Dedifferentiated amniotic fluid mesenchymal stem cell (primary cell): ENCODE results near the gene CNIH2.
"Not testable (repeated sequence)": the region's sequence is repeated elsewhere in the genome, so short reads cannot be mapped to it uniquely, and the experiment has no call there.

Experiments used
- DNase-seq: peaks from one replicate; pipeline ENCODE4 v3.0.0-alpha.2; 2016; ENCODE audit errors: extremely low spot score

CNIH2 gene

DNA sequence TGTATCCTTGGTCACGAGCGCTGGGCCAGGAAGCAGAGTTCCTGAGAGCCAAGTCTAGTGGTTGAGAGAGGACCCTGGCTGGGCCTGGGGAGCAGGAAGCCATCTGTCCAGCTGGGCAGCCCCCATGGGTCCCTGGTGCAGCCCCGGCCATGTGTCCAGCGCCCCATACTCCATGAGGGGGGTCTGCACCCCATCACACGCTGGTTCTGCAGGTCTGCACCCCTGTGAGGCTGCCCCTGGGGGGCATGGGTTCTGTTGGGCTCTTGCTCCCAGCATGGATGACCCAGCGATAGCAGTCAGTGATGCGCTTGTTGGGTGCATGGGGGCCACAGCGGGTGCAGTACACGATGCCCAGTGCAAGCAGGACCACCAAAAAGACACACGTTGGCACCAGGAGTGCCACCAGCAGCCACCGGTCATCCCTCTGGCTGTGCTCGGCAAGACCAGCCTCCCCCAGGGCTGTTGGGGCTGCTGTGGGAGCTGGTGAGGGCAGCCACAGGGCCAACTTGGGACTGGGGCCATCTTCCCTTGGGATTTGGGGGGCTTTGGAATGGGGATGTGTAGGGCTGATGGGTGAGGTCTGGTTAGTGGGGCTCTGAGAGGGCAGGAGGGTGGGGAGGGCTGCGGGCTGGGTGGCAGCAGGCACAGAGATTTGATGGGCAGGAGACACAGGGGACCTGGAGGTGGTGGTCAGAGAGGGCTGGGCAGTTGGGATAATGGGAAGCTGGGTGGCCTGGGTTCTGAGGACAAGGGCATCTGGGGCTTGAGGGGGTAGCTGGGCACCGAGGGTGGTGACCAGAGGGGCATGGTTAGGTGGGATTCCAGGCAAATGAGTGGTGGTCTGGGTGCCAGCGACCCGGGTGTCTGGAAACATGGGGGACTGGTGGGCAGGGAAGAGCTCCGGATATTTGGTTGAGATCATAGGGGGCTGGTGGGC lies 36.9 kb downstream of the CNIH2 start:
- no peak for DNase-seq

DNA sequence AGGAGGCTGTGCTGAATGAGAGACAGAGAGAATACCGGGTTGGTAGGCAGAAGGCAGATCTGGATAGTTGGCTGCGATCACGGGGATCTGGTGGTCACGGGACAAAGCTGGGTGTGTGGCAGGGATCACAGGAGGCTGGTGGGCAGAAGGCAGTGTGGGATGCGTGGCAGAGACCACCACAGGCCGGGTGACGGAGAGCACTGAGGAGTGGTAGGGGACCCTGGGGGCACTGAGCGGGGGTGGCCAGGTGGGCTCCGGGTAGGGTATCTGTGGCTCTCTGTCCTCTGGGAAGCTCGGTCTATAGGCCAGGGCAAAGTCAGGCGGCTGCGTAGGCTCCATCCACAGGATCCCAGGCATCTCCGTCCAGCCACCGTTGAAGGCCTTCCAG lies 37.5 kb downstream of the CNIH2 start:
- DNase-seq: no peak

DNA sequence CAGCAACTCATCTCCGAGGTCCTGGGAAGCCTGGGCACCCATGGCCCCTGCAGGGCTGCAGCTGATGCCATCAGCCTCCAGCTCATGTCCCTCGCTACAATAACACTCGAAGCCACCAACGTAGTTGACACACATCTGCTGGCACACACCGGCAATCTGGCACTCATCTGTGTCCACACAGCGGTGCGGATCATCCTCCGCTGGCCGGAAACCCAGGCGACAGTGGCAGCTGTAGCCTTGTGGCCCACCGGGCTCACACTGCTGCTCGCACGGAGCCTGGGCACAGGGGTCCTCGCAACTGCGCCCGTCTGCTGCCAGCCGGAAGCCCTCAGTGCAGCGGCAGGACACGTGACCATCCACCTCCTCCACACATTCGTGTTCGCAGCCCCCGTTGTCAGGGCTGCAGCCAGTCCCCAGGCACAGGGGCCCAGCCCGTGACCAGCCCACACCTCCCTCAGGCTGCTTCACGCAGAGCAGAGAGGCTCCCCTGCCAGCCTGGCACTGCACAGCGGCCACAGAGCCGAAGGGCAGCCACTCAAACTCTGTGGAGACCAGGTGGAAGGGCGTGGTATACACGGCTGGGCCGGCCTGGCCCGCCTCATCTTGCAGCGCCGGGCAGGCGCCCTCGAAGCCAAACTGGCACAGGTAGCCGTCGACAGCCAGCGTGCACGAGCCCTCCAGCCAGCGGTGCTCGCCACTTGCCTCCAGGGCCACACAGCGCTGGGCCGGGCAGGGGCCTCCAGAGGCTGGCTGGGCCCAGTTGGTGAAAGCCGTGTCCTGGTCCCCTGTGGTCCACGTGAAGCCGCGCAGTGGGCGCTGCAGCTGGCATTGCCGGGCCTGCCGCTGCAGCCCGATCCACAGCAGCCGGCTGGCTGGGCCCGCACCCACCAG lies 38.2 kb downstream of the CNIH2 start:
- no peak for DNase-seq

DNA sequence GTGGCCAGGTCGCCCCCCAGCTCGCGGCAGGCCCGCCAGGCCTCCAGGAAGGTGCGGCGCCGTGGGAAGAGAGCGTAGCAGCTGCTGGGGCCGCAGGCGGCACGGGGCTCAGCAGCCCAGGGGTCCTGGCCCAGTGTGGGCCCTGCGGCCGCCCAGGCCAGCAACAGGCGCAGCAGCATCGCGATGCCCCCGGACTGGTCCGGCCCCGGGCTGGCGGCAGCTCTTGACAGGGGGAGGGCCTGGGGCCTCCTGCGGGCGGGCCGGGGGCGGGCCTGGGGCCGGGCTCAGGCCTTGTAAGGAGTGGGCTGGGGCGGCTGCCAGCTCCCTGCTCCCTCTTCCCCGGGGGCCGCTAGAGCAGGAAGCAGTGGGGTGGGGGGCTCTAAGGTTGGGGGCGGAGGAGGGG lies 38.9 kb downstream of the CNIH2 start, which contains the start of gene CD248:
Gene CD248 (minus strand): TSS at position 196 of the 403 bp plus-strand sequence. CDS start 17 bp downstream, at position 179.
- DNase-seq: peak; percentile 37

DNA sequence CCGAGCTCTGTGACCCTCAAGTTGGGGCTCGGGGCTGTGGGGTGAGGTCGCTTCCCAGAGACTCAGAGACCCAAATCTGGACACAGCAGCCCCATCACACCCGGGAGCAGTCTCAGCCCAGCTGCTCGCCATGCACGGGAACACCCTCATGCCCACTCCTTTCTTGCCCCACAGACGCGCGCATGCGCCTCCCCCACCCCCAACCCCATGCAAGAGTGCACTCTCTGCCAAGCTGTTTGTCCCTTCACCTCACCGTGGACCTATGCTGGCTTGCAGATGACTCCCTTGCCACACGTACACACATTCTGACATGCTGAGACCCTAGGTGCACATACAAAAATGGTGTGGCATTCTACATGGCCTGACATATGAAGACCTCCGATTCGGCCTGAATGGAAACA lies 39.3 kb downstream of the CNIH2 start:
- DNase-seq: peak; percentile 38

DNA sequence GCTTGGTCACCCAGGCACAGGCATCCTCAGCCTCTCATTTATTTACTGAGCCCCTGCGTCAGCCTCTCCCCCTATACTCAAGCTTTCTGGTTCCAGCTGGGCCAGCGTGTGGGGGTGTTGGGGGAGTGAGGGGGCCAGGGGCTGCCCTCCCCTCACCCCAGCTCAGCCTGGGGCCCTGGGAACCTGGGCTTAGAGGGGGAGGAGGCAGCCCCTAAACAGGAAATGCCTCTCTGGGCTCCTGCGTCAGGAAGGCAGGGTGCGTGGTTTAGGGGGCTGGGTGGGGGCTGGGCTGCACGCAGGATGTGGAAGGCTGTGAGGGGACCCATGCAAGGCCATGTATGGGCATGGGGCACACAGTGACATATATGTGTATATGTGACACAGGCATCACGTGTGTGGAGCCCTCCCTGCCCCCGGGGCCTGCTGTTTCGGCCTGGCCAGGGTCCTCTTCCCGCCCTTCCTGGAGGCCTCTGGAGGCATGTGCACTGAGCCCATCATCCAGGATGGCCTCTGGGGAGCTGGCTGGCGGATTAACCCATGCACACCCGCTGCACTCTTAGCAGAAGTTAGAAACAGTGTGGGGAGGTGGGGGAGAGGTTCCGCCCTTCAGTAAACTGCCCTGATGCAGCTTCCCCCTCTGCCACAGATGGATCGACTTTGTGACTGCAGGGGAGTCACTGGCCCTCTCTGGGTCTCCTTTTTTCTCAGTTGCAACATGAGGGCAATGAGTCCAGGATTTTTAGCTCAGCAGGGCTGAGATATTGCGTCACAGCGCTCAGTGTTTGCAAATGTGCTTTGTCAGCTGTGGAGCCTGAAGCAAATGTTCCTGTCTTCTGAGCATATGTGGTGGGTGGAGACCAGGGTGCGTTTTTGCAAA lies 40.0 kb downstream of the CNIH2 start:
- peak; percentile 69 for DNase-seq

DNA sequence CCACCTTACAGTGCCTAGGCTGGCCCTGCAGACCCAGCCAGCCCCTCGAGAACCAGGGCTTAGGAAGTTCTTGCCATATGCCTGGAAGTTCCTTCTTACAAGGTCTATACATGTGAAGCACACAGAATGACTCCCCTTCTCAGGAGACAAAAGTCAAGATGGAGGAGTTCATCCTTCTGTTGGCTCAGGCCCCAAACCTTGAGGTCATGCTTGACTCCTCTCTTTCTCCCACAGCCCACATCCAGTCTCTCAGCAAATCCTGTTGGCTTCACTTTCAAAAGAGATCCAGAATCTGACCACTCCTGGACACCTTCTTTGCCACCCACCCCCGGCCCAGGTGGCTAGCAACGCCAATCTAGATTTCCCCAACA lies 40.6 kb downstream of the CNIH2 start:
- DNase-seq: no peak

DNA sequence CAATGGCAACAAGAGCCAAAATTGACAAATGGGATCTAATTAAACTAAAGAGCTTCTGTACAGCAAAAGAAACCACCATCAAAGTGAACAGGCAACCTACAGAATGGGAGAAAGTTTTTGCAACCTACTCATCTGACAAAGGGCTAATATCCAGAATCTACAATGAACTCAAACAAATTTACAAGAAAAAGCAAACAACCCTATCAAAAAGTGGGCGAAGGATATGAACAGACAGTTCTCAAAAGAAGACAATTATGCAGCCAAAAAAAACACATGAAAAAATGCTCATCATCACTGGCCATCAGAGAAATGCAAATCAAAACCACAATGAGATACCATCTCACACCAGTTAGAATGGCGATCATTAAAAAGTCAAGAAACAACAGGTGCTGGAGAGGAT lies 42.3 kb downstream of the CNIH2 start:
- DNase-seq: not testable (repeated sequence)

DNA sequence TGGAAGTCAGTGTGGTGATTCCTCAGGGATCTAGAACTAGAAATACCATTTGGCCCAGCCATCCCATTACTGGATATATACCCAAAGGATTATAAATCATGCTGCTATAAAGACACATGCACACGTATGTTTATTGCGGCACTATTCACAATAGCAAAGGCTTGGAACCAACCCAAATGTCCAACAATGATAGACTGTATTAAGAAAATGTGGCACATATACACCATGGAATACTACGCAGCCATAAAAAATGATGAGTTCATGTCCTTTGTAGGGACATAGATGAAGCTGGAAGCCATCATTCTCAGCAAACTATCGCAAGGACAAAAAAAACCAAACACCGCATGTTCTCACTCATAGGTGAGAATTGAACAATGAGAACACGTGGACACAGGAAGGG lies 42.8 kb downstream of the CNIH2 start:
- not testable (repeated sequence) for DNase-seq

DNA sequence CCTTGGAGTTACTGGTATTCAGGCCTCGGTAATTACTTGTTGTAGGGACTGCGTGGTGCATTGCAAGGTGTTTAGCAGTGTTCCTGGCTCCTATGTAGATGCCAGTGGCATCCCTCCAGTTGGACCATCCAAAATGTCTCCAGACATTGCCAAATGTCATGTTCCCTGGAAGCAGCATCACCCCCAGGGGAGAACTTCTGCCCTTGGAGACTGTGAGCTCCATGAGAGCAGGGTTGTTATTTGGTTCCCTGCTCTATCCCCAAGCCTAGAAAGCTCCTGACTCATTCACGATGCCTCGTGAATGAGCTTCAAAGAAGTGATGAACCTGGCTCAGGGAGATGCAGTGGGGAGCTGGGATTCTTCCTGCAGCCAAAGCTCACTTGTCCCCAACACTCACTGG lies 43.6 kb downstream of the CNIH2 start:
- DNase-seq: no peak

DNA sequence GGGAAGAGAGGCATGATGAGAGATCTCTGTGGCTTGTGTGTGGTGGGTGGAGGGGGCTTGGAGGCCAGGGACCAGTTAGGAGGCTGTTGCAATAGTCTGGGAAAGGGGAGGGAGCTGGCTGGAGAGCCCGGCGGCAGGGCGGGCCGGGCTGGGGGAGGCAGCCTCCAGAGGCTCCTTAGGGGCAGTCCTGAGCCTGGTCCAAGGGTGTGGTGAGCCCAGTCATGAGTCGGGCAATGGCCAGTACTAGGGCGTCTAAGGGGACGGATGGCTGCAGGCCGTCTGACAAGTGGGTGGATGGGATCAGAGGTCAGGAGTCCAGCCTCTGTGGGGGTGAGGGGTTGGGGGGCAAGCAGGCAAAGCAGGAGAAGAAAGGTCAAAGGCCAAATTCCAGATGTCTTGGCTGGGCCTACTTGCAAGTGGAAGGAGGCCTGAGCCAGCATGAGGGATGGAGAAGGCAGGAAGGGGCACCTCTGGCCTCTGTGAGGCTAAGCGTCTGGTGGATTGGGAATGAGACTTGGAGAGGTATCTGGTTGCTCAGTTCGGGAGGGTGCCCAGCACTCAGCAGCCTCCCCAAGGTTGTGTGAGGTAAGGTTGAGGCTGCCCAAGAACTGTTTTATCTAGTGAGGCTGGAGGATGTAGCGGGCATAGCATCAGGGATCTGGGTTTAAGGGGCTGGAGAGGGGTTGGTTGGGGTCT lies 44.9 kb downstream of the CNIH2 start:
- DNase-seq: no peak

DNA sequence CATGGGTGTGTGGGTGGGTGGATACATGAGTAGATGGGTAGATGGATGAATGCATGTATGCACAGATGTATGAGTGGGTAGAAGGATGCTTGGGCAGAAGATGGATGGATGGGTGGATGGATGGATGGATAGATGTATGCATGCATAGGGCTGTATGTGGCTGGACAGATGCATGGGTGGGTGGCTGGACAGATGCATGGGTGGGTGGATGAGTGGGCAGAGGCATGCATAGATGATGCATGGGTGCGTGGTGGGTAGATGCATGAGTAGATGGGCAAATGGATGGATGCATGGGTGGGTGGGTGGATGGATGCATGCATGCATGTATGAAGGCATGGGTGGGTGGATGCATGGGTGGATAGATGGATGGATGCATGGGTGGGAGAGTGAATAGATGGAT lies 45.7 kb downstream of the CNIH2 start:
- DNase-seq: no peak

DNA sequence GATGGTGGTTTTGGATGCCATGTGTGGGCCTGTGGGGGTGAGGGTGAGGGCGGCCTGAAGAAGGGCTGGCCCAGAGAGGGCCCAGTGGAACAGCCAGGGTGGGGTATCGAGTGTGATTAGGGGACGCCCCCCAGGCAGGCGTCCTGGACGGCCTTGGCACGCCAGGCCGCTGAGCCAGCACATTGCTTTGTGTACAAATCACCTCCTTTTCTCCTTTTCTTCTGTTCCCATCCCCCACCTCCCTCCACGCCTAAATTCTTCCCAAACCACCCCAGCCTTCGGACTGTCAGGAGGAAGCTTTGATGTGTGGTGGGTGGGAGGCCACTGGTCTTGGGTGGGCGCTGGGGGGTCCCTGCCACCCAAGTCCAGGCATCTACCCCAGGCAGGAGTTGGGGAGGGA lies 46.7 kb downstream of the CNIH2 start:
- DNase-seq: no peak

DNA sequence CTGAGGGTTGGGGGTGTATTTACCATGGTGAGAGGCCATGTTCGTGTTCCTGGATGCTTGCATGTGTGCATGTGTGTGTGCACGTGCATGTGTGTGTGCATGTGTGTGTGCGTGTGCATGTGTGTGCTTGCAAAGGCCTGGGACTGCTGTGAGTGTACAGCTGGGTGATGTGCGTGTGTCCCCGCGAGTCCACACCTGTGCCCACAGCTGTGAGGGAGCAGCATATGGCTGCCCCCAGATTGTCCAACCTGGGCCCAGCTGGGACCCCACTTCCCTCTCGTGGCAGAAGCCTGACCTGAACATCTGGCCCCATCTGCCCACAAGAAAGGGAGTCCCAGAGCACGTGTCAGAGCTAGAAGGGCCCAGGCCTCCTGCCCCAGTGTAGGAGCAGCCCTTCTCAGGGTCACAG lies 47.3 kb downstream of the CNIH2 start:
- DNase-seq: no peak

DNA sequence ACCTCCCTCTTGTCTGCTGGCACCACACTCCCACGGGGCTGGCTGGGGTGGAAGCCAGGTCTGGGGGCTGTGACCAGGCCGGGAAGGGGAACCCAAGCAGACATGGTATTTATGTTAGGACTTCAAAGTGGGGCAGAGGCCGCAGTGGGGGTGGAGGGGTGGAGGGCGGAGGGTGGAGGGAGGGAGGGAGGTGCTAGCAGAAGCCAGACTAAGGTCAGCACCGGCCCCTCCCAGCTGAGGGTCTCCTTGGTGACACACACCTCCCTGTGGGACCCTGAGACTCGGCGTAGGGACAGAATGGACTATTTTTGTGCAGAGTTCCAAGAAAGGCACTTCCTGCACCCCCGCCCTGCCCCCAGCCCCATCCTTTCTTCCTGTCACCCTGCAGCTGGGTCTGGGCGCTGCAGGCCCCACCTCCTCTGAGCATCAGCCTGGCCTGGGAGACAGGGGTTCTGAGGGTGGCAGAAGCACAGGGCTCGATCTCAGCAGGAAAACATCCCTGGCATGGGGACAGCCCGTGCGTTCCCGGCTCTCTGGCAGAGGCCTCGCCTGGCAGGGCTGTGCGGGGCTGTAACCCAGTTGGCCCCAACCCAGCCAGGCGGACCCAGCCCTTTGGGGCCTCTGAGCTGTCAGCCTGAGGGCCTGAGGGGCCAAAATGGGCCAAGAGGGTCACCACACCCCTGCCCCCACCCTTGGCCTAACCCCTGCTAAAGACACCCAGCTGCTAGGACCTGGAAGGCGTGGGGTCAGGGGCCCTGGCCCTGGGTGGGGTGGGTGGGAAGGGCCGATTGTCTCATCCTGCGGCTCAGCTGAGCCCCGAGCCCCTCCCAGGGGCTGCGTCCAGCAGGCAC lies 48.5 kb downstream of the CNIH2 start:
- DNase-seq: peak; percentile 37

DNA sequence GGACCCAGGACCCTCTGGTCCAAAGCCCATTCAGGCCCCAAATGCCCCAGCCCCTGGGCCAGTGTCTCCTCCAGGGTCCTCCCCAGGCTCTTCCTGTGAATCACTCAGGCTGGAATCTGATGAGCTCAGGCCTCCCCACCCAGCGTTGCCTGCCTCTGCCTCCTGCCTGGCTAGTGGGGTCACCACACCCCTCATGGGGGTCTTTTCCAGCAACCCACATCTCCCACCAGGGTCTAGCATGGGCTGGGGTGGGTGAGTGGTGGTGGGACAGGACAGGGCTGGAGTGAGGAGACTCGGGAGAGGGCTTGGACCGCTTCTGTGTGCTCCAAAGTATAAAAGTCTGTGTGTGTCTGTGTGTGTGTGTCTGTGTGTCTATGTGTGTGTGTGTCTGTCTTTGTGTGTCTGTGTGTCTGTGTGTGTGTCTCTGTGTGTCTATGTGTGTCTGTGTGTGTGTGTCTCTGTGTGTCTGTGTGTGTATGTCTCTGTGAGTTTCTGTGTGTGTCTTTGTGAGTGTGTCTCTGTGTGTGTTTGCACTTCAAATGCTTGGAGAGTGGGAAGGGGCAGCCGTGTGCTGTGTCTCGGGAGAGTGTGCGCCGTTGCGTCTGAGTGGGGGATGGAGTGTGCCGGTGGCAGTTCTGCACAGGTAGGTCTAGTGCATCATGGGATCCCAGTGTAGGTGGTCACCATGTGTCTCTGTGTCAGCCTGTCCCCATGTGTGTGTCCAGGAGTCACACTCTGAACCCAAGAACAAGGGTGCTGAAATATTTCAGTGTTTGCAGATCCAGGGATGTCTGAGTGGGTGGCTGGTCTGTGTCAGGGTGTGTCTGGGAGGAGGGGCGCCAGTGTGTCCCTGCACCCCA lies 49.4 kb downstream of the CNIH2 start:
- DNase-seq: no peak

DNA sequence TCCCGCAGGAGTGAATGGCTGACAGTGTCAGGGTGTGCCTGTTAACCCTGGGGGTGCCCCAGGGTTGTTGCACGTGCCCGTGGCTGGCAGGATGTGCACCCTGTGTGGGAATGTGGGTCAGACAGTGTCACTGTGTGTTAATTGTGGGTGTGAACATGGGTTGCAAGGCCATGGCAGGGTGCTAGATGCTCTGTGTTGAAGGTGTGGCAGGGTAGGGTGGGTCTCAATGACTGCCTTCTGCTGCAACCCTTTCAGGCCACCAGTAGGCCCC lies 50.0 kb downstream of the CNIH2 start:
- no peak for DNase-seq

DNA sequence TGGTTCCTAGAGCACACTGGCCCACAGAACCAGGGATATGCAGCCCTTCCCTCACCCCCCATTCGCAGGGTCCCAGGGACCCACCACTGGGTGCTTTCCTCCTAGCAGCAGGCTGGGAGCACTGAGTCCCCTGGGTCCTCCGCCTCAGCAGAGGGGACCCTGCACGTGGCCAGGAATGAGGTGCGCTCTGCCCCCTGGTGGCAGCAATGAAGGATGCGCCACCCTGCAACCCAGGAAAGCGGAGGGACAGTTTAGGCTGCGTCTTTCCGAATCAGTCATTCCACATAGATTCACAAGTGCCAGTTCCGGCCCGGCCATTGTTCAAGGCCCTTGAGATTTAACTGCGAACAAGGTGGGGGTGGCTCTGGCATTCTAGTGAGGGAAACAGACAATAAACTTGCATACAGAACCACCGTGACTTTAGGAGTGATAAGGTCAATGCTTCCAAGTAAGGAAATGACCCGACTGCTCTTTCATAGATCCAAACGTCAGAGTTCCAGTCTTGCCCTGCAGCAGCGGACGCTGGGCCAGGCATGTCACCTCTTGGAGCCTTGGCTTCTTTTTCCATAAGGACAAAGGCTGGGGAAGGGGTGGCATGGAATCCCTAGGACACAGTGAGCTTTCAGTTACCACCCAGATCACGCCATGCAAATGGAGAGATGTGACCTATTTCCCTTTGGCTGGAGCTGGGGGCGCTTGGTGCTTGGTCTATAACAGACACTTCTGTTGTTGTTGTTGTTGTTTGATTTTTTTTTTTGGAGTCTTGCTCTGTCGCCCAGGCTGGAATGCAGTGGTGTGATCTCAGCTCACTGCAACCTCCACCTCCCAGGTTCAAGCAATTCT lies 50.5 kb downstream of the CNIH2 start:
- DNase-seq: peak; percentile 58
